Islet precursor cell (in vitro differentiated cells): ENCODE data around the gene PRKAR1B.

Source experiments
- DNase-seq: peaks from one replicate; pipeline ENCODE4 v3.0.0-alpha.2; 2018

Gene PRKAR1B

DNA sequence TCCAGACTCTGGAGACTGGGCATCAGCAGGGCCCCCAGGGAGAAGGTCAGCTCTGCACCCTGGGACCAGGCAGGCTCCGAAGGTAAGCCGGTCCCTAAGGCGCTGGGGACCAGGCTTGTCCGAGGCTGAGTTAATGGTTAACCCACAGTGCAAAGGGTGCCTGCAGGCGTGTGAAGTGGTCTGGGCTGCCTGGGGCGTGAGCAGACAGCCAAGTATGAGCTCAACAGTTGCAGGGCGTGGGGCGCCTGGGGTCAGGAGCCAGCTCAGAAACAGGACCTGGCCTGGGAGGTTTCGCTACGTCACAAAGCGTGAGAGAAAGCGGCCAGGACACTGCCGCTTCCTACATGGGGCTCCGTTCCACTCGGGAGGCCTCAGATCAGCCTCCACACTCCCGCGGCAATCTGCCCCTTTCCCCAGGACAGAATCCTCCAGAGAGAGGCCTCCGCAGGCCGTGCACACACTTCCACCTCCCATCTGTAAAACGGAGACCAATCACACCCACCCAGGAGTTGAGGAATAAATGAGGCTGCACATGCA is 223.4 kb downstream of the PRKAR1B start:
- peak; percentile 72 for DNase-seq

- DNase-seq, result no peak
Measured at GRCh38 chr7:502296-502695, 224.8 kb downstream of the PRKAR1B start.

- DNase-seq, result no peak
Measured at GRCh38 chr7:501526-501925, 225.6 kb downstream of the PRKAR1B start.

DNA sequence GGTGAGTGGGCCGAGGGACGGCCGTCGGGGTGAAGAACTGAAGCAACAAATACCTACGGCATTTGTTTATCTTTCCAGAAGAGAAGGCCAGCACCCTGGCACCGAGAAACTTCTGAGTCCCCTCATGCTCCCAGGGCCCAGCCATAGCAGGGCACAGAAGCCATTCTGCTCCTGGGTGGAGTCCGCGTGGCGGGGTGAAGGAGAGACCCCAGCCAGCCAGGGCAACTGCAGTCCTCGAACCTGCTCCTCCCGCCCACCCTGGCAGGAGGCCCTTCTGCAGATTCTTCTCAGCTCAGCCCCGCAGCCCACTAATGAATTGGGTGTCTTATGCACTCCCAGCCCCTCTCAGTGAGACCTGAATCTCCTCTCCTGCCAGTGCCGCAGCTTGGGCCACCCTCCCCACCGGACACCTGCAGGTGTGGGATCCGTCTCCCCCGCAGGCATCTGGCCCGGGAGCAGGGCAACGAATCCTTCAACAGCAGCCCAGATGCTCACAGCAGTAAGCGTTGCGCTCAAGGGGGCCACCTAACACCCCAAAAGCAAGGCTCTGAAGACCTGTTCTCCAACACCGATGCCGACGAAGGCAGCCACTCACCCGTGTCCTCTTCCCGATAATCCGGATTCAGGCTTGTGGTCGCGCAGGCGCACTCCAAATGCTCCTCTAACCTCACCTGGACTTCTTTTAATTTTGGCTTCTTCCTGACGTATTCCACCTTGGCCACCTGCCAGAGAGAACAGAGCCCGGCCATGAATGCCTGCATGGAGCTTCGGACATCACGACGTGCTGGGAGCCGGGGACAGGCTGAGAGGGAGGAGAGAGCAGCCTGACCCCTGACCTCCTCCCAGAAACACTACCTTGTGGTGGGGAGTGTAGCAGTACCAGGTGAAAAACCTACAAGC is 226.3 kb downstream of the PRKAR1B start:
- no peak for DNase-seq

GRCh38 chr7:499853-500485 is 227.1 kb downstream of the PRKAR1B start:
- no peak for DNase-seq
